IMR-90 (cell line): Measurements from ENCODE around the gene C5AR2. TPM values are rescaled to one million over a fixed set of nuclear protein-coding genes. Genes with fewer than 3 reads are reported as not detected.

Experiments
- polyA plus RNA-seq, 3 experiments: library from polyadenylated mRNA; depleted of rRNA; stranded (reverse); fragments of >200 nt; gene quantifications; 2 replicates each; pipeline ENCODE4 v1.2.3, GENCODE V29; 2012; ENCODE audit warnings: low replicate concordance in 1 of 3
- total RNA-seq: library from RNA; depleted of rRNA; stranded (reverse); fragments of >200 nt; gene quantifications from 2 replicates; pipeline ENCODE4 v1.2.3, GENCODE V29; 2012; rRNA removed

Gene C5AR2
- total and polyA plus RNA-seq, 2 of the 4 experiments (the other 2 are of a cell fraction), result not detected

Other genes with a start within 250 kb of the C5AR2 start
- 3.9 and 5.3 TPM in 2 replicates for gene ZC3H4, start 218.4 kb upstream of the C5AR2 start, total RNA-seq
- gene ZC3H4, start 218.4 kb upstream of the C5AR2 start, polyA plus RNA-seq (2012; rRNA removed), result 8.9 and 9.3 TPM in 2 replicates
- gene SAE1, start 201.3 kb upstream of the C5AR2 start, total RNA-seq, result 184 and 192 TPM in 2 replicates
- gene SAE1, start 201.3 kb upstream of the C5AR2 start, polyA plus RNA-seq (2012; rRNA removed), result 137 and 165 TPM in 2 replicates
- 1.6 and 1.9 TPM in 2 replicates for gene BBC3, start 101.0 kb upstream of the C5AR2 start, total RNA-seq
- 6.5 and 7.3 TPM in 2 replicates for gene BBC3, start 101.0 kb upstream of the C5AR2 start, polyA plus RNA-seq (2012; rRNA removed)
- 2.9 and 3.6 TPM in 2 replicates for gene CCDC9, start 75.7 kb upstream of the C5AR2 start, total RNA-seq
- gene CCDC9, start 75.7 kb upstream of the C5AR2 start, polyA plus RNA-seq (2012; rRNA removed), result 8.6 and 9.6 TPM in 2 replicates
- gene INAFM1, start 57.3 kb upstream of the C5AR2 start, total RNA-seq, result 0.36 and 0.56 TPM in 2 replicates
- gene INAFM1, start 57.3 kb upstream of the C5AR2 start, polyA plus RNA-seq (2012; rRNA removed), result 7.8 and 11.0 TPM in 2 replicates
- under 0.01 TPM in 1 of 2 replicates, not detected in the other for gene C5AR1, start 22.3 kb upstream of the C5AR2 start, total RNA-seq
- 1.0 TPM in 2 replicates for gene C5AR1, start 22.3 kb upstream of the C5AR2 start, polyA plus RNA-seq (2012; rRNA removed)
- 4.5 and 5.6 TPM in 2 replicates for gene DHX34, start 17.1 kb downstream of the C5AR2 start, total RNA-seq
- 13.7 and 14.8 TPM in 2 replicates for gene DHX34, start 17.1 kb downstream of the C5AR2 start, polyA plus RNA-seq (2012; rRNA removed)
- gene MEIS3, start 87.4 kb downstream of the C5AR2 start, total RNA-seq, result 28.3 and 32.4 TPM in 2 replicates
- 33.0 TPM in 2 replicates for gene MEIS3, start 87.4 kb downstream of the C5AR2 start, polyA plus RNA-seq (2012; rRNA removed)
- not detected in 2 replicates for gene SLC8A2, start 139.7 kb downstream of the C5AR2 start, total RNA-seq
- gene SLC8A2, start 139.7 kb downstream of the C5AR2 start, polyA plus RNA-seq (2012; rRNA removed), result 0.05 and 0.10 TPM in 2 replicates
- 3.9 and 4.1 TPM in 2 replicates for gene KPTN, start 152.0 kb downstream of the C5AR2 start, total RNA-seq
- 13.5 and 15.4 TPM in 2 replicates for gene KPTN, start 152.0 kb downstream of the C5AR2 start, polyA plus RNA-seq (2012; rRNA removed)
- gene NAPA, start 182.9 kb downstream of the C5AR2 start, total RNA-seq, result 51.7 and 76.4 TPM in 2 replicates
- gene NAPA, start 182.9 kb downstream of the C5AR2 start, polyA plus RNA-seq (2012; rRNA removed), result 126 and 139 TPM in 2 replicates
- gene ZNF541, start 241.0 kb downstream of the C5AR2 start, total RNA-seq, result not detected in 2 replicates
- gene ZNF541, start 241.0 kb downstream of the C5AR2 start, polyA plus RNA-seq (2012; rRNA removed), result not detected in 2 replicates